ENCODE data around the gene HIPK2. TPM values are rescaled to one million over a fixed set of nuclear protein-coding genes. Genes with fewer than 3 reads are reported as not detected.

Gene HIPK2
- total and polyA plus RNA-seq, 2 of the 4 experiments (the other 2 are of a cell fraction), result 22.0 to 27.1 TPM

DNA sequence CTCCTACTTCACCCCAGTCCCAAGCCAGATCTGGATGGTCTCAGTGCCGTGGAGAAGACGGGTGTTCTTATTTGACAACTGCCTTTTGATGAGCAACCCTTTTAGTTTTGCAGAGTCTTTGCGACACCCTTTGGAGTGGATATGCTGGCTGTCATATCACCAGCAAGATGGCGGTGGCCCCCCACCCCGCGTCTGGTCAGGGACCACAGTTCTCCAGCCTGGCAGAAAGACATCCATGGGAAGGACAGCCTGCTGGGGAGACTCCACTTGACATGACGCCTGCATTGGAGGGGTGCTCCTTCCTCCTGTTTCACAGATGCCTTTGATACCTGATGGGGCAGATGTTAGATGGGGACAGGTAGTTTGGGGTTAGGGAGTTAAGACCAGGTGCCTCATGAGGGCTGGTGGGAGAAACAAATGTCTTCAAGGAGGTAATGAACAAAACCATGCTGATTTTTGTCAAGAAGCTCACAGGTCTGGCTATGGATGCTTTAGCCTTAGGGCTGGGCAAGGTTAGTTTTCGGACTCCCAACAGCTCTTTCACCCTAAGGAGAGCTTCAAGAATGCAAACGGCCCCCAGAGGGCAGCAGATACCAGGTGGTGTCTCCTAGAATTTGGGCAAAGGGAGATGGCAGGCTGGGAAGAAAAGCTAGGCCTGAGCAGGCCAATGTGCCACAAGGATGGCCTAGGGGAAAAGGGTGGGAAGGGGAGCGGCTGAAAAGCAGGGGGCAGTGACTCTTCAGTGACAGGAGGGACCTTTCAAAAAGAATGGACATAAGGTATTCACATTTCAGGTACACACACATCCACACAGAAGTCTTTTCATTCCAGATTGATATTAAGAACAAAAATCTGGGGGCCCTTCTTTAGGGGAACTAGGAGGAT lies 159.1 kb downstream of the HIPK2 start:
- no peak overlapping the region for H3K9ac ChIP-seq (ENCODE audit: low read depth, low read length)
- H4K5ac ChIP-seq (ENCODE audit: low read depth, low read length), result no peak overlapping the region
- ChIA-PET POLR2A (ENCODE audit: unreplicated experiment) (interaction anchor here (0.8 kb wide), 1 partner anchor 153 kb away, joined by 3 read pairs; no protein-coding TSS in a partner anchor), CTCF (interaction anchor here (0.5 to 1.9 kb wide), 14 partner anchors 11 to 387 kb away, joined by 3 to 10 read pairs (median 4); no protein-coding TSS in a partner anchor)
- peaks cover 75% of the 10 kb centered on the region for H3K36me3 ChIP-seq (ENCODE audit: control insufficient read depth, insufficient read depth, low read length)
- H4K20me1 ChIP-seq (ENCODE audit: insufficient read depth, low read length), result peaks cover 35% of the 10 kb centered on the region; the same call in 1 of the 2 replicates
- peak overlapping the region; percentile 57 for H2AK9ac ChIP-seq (replicated peaks; ENCODE audit: low read depth, low read length, poor library complexity)
- BruUV-seq (replicated peaks), result no TSS peak
- H3K9me1 ChIP-seq (ENCODE audit: insufficient read depth, low read length), result peaks cover 10% of the 10 kb centered on the region; the same call in 1 of the 2 replicates
- dilution Hi-C loops (cut with HindIII; ENCODE audit: low sequenced_read_pairs, unreplicated experiment), result no loop called here
- intact Hi-C loops (cut with micrococcal nuclease), result loop anchor here (1.0 kb wide), 2 partner anchors 158 to 384 kb away; no protein-coding TSS in a partner anchor
- 96% methylated on average over 6 of the region's 10 CpGs; no CpG with 5 or more reads in 1 of the 2 experiments for WGBS, 2 experiments (ENCODE audit: extremely low coverage in 2 of 2, insufficient read length in 1 of 2)
- no peaks in the 10 kb centered on the region for H3K27me3 ChIP-seq (ENCODE audit: control insufficient read depth, insufficient read depth, low read length)
- 0 out of 3 replicates have a peak overlapping the region, but pooled peaks have one; percentile 13 for H2BK15ac ChIP-seq (ENCODE audit: low read depth, low read length)
- H3K79me1 ChIP-seq (ENCODE audit: low read depth in 1 of 2, low read length in 2 of 2), result peaks cover 22 to 67% of the 10 kb centered on the region in 2 experiments
- no peak overlapping the region for H3K23ac ChIP-seq (ENCODE audit: low read depth, low read length)
- H3K4me2 ChIP-seq (ENCODE audit: low read depth, low read length), result no peak overlapping the region
- H3K27ac ChIP-seq (ENCODE audit: insufficient read depth, low read length), result 0 out of 2 replicates have a peak overlapping the region, but pooled peaks have one; percentile 6
- no peak overlapping the region for H2BK120ac ChIP-seq (ENCODE audit: low read depth, low read length)
- H2BK5ac ChIP-seq (ENCODE audit: low read depth, low read length, poor library complexity, severe bottlenecking), result no peak overlapping the region
- in situ Hi-C loops (cut with MboI; ENCODE audit: low sequenced_read_pairs), result no loop called here
- DNase-seq, result peak; percentile 41
- peaks cover 6% of the 10 kb centered on the region for H3K4me1 ChIP-seq (ENCODE audit: control insufficient read depth, insufficient read depth, low read length)
- H4K91ac ChIP-seq (ENCODE audit: insufficient read depth, low read depth, low read length), result no peak overlapping the region
- no peak overlapping the region for H2BK20ac ChIP-seq (ENCODE audit: low read depth, low read length)
- TF ChIP-seq SMC3 (IDR thresholded peaks at IDR 0.05; ENCODE audit: low read depth, low read length) (peak; percentile 51; the same call in 1 of the 2 replicates), RAD21 (IDR thresholded peaks at IDR 0.05; ENCODE audit: low read length) (peak; percentile 64), FOS (IDR thresholded peaks at IDR 0.05; ENCODE audit: low read depth, low read length) (no peak), NFE2L2 (IDR thresholded peaks at IDR 0.05; ENCODE audit: low read depth, low read length) (no peak)
- TF ChIP-seq, protein P1, sequence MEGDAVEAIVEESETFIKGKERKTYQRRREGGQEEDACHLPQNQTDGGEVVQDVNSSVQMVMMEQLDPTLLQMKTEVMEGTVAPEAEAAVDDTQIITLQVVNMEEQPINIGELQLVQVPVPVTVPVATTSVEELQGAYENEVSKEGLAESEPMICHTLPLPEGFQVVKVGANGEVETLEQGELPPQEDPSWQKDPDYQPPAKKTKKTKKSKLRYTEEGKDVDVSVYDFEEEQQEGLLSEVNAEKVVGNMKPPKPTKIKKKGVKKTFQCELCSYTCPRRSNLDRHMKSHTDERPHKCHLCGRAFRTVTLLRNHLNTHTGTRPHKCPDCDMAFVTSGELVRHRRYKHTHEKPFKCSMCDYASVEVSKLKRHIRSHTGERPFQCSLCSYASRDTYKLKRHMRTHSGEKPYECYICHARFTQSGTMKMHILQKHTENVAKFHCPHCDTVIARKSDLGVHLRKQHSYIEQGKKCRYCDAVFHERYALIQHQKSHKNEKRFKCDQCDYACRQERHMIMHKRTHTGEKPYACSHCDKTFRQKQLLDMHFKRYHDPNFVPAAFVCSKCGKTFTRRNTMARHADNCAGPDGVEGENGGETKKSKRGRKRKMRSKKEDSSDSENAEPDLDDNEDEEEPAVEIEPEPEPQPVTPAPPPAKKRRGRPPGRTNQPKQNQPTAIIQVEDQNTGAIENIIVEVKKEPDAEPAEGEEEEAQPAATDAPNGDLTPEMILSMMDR (conservative IDR thresholded peaks at IDR 0.05; ENCODE audit: low read depth, low read length), result peak; percentile 48
- no peak overlapping the region for H3K56ac ChIP-seq (ENCODE audit: extremely low read depth, insufficient read depth, low read length)
- no peak overlapping the region for H2AFZ ChIP-seq (replicated peaks; ENCODE audit: low read length, poor library complexity)
- no peak overlapping the region for H3K4me3 ChIP-seq (ENCODE audit: insufficient read depth, low read depth, low read length)
- no peak overlapping the region; the same call in 1 of the 2 replicates for H3K4ac ChIP-seq (ENCODE audit: low read depth, low read length)
- peak overlapping the region; percentile 34; the same call in 1 of the 2 replicates for H3K14ac ChIP-seq (replicated peaks; ENCODE audit: low read depth, low read length)
- 0 out of 2 replicates have a peak overlapping the region, but pooled peaks have one; percentile 40 for H2AK5ac ChIP-seq (ENCODE audit: low read depth, low read length)
- peak overlapping the region in 1 of 2 experiments; percentile 15; a peak in 1 of 4 replicates for H4K8ac ChIP-seq (ENCODE audit: low read depth in 2 of 2, low read length in 2 of 2)
- no peak overlapping the region for H3K18ac ChIP-seq (ENCODE audit: low read depth, low read length)
- ATAC-seq (ENCODE audit: low read depth), result peak; percentile 54
- H3K9me3 ChIP-seq (ENCODE audit: control insufficient read depth, insufficient read depth, low read length), result no peaks in the 10 kb centered on the region

Data from IMR-90 (cell line).